HFF-Myc (cell line): ENCODE results near the gene SBF1.

Experiments used
- DNase-seq: peaks from one replicate; pipeline ENCODE4 v3.0.0-alpha.2; 2011; ENCODE audit warnings: low read depth; ENCODE audit errors: extremely low read depth
- H3K4me3 ChIP-seq: replicated peaks from 2 replicates; pipeline ENCODE4 v1.5.1; 2011; ENCODE audit warnings: low read depth, mild to moderate bottlenecking, control low read depth, low read length
- TF ChIP-seq, protein P1 (sequence below): IDR thresholded peaks from 2 replicates; pipeline ENCODE4 v1.5.1; 2012; ENCODE audit warnings: mild to moderate bottlenecking, low read depth, low read length, control low read depth; ENCODE audit errors: missing control alignments

Gene SBF1

DNA sequence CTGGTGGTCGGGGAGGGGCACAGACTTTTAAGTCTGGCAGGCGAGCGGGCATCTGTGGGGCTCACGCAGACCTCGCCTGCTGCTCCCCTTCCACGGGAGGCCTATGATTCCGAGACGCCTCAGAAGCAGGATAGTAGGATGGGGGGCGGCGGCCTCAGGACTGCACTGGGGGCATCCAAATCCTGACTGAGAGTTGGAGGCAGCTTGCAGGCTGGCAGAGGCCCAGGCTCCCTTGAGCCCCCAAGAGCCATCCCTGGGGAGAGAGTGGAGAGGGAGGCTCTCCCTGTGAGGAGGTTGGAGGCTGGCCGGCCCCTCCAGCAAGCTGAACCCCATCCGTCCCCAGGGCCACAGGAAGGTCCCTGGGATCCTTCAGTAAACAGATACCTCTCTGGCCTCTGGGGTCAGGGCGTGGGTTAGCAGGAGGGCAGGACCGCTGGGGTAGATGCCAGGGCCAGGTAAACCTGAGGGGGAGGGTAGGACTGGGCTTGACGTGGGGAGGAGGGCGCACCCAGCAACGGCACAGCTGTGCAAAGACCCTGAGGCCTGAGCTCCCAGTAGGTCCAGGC is 33.3 kb downstream of the SBF1 start:
- DNase-seq: no peak
- no peak overlapping the region for H3K4me3 ChIP-seq
- TF ChIP-seq, protein P1, sequence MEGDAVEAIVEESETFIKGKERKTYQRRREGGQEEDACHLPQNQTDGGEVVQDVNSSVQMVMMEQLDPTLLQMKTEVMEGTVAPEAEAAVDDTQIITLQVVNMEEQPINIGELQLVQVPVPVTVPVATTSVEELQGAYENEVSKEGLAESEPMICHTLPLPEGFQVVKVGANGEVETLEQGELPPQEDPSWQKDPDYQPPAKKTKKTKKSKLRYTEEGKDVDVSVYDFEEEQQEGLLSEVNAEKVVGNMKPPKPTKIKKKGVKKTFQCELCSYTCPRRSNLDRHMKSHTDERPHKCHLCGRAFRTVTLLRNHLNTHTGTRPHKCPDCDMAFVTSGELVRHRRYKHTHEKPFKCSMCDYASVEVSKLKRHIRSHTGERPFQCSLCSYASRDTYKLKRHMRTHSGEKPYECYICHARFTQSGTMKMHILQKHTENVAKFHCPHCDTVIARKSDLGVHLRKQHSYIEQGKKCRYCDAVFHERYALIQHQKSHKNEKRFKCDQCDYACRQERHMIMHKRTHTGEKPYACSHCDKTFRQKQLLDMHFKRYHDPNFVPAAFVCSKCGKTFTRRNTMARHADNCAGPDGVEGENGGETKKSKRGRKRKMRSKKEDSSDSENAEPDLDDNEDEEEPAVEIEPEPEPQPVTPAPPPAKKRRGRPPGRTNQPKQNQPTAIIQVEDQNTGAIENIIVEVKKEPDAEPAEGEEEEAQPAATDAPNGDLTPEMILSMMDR: no peak

DNA sequence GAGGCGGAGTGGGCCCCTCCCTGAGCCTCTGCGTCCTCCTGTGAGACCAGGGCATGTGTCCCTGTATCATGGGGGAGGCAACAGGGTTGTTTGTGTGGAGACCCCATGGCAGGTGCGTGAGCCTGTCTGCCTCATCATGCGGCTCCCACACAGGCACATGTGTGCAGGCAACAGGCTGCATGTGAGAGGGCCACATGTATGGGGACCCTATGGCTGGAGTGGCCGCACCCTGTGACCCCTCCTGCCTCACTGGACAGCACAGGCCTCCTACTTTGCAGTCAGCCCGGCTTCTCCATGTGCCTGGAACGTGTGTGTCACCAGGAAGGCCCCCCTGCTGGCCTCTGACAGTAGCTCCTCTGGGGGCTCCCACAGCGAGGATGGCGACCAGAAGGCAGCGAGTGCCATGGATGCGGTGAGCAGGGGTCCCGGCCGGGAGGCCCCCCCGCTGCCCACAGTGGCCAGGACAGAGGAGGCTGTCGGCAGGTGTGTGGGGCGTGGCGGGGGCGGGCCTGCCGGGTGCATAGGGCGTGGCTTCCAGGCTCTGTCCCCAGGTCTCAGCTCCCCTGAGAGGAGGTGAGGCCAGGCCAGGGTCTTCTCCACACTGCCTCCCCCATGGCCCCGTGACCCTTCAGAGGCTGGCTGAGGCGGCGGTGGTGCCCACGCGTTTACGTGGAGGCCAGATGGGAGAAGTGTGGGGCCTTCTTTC is 34.1 kb downstream of the SBF1 start:
- TF ChIP-seq, protein P1: no peak
- H3K4me3 ChIP-seq: no peak overlapping the region
- DNase-seq: no peak

DNA sequence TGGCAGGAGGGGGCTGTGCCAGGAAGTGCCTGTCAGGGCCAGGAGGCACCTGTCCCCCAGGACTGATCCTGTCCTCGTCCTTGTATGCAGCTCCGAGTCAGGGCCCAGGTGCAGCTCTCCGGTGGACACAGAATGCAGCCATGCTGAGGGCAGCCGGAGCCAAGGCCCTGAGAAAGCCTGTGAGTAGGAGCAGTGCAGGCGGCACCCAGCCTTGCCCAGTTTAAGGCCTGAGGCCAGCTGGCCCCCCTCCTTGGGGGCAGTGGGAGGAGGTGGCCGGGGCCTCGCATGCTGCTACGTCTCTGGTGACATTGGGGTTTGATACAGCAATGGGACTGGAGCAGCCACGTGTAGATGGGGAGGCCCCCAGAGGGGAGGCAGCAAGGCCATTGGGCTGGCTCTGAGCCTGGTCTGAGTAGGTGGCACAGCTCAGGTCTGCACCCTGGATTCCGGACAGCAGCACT is 34.9 kb downstream of the SBF1 start:
- DNase-seq: no peak
- TF ChIP-seq, protein P1: no peak
- no peak overlapping the region for H3K4me3 ChIP-seq

DNA sequence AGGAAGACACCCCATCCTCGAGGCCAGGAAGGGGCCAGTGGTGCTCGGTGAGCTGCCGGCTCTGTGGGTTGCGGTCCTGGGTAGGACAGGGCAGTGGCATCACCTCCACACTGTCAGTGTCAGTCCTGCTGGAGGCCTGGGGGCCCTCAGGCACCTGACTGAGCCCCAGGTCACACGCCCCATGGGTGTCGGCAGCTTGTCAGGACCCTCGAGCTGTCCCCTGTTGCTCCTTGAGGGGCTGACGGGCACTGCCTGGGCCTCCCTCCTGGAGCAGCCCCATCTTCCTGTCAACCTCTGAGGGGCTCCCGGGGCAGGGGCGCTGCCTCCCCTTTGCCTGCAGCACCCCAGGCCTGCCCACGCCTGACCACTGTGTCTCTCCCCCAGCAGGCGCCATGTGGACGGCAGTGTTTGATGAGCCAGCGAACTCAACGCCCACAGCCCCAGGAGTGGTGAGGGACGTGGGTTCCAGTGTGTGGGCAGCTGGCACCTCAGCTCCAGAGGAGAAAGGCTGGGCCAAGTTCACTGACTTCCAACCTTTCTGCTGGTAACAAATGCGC is 35.4 kb downstream of the SBF1 start:
- TF ChIP-seq, protein P1: no peak
- DNase-seq: no peak
- H3K4me3 ChIP-seq: no peak overlapping the region

DNA sequence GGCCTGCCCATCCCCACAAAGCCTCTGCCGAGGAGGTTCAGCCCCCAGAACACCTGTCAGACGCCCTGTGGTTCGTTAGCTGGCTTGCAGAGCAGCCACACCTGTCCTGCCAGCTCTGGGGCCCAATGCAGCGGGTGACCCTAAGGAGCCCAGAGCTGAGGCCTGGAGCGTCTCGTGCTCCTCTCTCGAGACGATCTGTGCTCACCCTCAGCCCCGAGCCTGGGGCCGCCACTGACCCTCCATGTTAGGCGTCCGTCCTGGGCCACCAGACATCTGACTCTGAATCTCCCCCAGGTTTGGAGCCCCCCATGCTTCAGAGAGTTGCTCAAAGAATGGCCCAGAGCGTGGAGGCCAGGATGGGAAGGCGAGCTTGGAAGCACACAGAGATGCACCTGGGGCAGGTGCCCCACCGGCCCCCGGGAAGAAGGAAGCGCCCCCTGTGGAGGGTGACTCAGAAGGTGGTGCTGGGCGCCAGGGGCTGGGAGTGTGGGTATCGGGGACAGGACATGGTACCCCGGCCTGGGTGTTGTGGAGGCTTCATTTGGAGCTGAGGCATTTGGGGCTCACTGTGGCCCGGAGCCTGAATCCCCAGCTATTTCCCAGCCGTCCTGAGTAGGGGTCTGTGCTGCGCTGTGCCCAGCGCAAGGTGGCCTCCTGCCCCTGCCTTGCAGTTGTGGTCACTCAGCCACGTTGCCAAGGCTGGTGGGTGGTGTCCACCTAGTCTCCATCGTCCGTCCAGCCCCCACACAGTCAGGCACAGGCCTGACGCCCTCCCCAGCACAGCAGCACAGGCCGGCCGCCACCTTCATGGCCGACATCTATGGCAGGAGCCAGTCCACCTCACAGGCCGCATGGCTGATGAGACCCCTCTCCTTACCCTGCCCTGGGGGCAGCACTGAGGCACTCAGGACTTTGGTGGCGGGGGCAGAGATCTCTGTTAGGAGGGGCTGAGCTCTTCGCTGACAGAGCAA is 36.2 kb downstream of the SBF1 start:
- H3K4me3 ChIP-seq: no peak overlapping the region
- TF ChIP-seq, protein P1: no peak
- DNase-seq: no peak

DNA sequence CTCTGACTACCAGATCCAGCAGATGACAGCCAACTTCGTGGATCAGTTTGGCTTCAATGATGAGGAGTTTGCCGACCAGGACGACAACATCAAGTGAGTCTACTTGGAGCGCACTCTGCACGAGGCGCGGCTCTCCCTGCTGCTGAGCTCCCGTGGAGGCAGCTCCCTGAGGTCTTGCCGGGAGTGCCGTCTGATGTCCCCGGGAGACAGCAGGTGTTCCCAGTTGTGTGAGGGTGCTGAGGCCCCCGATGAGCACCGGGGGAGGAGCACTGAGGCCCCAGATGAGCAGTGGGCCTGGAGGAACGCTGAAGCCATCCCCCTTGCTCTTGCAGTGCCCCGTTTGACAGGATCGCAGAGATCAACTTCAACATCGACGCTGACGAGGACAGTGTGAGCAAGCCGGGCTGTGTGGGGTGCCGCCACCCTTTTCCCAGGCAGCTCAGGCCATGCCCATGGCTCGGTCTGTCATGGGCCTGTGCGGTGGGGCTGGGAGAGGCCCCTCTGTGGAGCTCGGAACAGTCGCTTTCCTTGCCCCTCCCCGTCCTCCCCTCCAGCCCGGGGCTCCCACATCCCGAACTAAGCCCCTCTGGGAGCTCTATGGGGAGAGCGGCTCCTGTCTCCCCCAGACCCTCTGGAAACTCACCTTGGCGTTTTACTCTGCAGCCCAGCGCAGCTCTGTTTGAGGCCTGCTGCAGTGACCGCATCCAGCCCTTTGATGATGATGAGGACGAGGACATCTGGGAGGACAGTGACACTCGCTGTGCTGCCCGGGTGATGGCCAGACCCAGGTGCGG is 37.1 kb downstream of the SBF1 start:
- TF ChIP-seq, protein P1: no peak
- no peak for DNase-seq
- no peak overlapping the region for H3K4me3 ChIP-seq
